Measurements from ENCODE around the gene PRKG1. TPM values are rescaled to one million over a fixed set of nuclear protein-coding genes. Genes with fewer than 3 reads are reported as not detected.

PRKG1 gene
- total RNA-seq, 2 donors from 2014 or later, result 145 to 381 TPM

- Histone ChIP-seq H3K4me3 (peak within 1 kb of the TSS; percentile 79), H3K36me3 (no peaks in the 10 kb centered on the region), H3K9me3 (no peaks in the 10 kb centered on the region), H3K27ac (peak within 1 kb of the TSS; percentile 78 to 96), H3K4me1 (ENCODE audit: control insufficient read depth in 1 of 2, low read depth in 2 of 2) (peaks cover 35 to 63% of the 10 kb centered on the region in 2 donors), H3K27me3 (replicated peaks; ENCODE audit: insufficient read depth) (no peaks in the 10 kb centered on the region)
- peak; percentile 68 for DNase-seq (ENCODE audit: low spot score)
- peak; percentile 78 for ATAC-seq (ENCODE audit: insufficient number of reproducible peaks, low FRiP score, low read depth)
- no peak for TF ChIP-seq CTCF (IDR thresholded peaks at IDR 0.05)
These were observed 625.4 kb downstream of the PRKG1 start, which contains the start of gene CSTF2T for GRCh38 chr10:51699475-51700227. CSTF2T (minus strand) TSS chr10:51699595; CDS start chr10:51699549, 46 bp downstream.

DNA sequence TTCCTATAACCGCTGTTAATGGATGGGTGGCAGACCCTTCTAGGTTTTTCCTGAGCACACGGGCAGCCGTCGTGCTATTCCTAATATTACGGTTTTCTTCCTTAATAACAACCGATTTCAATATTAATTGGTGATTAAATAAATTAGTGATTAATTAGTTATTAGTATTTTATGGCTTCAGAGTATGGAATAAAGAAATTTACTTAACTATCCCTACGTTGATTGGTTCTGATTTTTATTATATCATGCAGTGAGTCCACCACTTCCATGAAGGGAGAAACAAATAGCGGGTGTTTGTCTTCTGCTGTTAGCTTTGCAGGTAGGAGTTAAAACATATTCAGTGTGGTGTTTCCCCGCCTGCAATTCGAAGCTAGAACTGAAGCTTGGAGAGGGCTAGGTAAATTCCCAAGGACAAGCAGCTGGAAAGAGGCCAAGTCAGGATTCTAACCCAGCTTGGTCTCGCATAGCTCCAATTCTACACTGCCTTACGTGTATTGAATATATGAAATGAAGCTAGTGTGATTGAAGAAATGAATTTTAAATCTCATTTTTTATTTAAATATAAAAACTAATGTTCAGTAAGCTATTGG, 626.0 kb downstream of the PRKG1 start:
- DNase-seq (ENCODE audit: low spot score) (no peak), ATAC-seq (ENCODE audit: insufficient number of reproducible peaks, low FRiP score, low read depth) (peak; percentile 16)
- Histone ChIP-seq H3K36me3 (no peaks in the 10 kb centered on the region), H3K4me3 (peak overlapping the region; percentile 79), H3K27ac (peak overlapping the region; percentile 78 to 96), H3K27me3 (replicated peaks; ENCODE audit: insufficient read depth) (no peaks in the 10 kb centered on the region), H3K9me3 (no peaks in the 10 kb centered on the region), H3K4me1 (ENCODE audit: control insufficient read depth in 1 of 2, low read depth in 2 of 2) (peaks cover 33 to 61% of the 10 kb centered on the region in 2 donors)
- no peak for TF ChIP-seq CTCF (IDR thresholded peaks at IDR 0.05)

DNA sequence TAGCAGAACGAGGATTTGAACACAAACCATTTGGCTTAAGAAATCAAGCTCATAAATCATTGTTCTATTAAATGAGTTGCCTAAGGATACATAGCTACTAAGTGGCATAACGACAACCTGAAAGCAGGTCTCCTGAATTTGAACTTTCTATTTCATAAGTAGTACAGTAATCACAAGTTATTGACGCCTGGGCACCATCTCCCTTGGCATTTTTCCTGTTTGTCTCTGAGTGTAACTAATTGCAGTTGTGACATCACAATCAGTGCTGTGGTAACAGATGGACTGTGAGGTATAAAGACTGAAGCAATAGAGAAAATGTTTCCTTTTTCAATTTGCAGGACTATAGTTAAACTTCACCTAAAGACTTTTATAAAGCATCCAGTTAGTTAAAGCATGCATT, 631.5 kb downstream of the PRKG1 start:
- no peaks in the 10 kb centered on the region for H3K9me3 ChIP-seq
- peak overlapping the region; percentile 78 to 82 for H3K27ac ChIP-seq
- ATAC-seq (ENCODE audit: insufficient number of reproducible peaks, low FRiP score, low read depth) (no peak), DNase-seq (ENCODE audit: low spot score) (no peak)
- H3K4me3 ChIP-seq, result no peak overlapping the region
- TF ChIP-seq CTCF (IDR thresholded peaks at IDR 0.05), result no peak
- H3K4me1 ChIP-seq (ENCODE audit: control insufficient read depth in 1 of 2, low read depth in 2 of 2), result peaks cover 33 to 72% of the 10 kb centered on the region in 2 donors
- no peaks in the 10 kb centered on the region for H3K36me3 ChIP-seq
- H3K27me3 ChIP-seq (replicated peaks; ENCODE audit: insufficient read depth), result no peaks in the 10 kb centered on the region

DNA sequence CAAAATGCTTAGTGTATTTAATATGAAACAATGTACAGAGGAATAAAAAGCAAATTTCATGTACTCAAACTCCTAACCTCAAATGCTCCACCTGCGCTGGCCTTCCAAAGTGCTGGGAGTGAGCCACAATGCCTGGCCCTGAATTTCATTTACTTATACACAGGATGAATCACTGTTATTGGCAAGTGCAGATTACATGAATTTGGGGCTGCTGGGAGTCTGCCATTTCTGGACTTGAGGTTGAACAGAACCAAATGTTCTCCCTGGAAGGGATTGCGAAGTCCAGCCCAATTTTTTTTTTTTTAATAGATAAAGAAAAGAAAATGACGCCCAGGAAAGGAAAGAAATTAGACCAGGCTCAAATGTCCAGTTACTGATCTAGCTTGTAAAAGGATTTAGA, 631.9 kb downstream of the PRKG1 start:
- peak overlapping the region; percentile 78 to 82 for H3K27ac ChIP-seq
- TF ChIP-seq CTCF (IDR thresholded peaks at IDR 0.05), result no peak
- no peaks in the 10 kb centered on the region for H3K36me3 ChIP-seq
- H3K4me1 ChIP-seq (ENCODE audit: control insufficient read depth in 1 of 2, low read depth in 2 of 2), result peaks cover 33 to 76% of the 10 kb centered on the region in 2 donors
- H3K27me3 ChIP-seq (replicated peaks; ENCODE audit: insufficient read depth), result no peaks in the 10 kb centered on the region
- DNase-seq (ENCODE audit: low spot score), result peak; percentile 81
- ATAC-seq (ENCODE audit: insufficient number of reproducible peaks, low FRiP score, low read depth), result peak; percentile 70
- H3K9me3 ChIP-seq, result no peaks in the 10 kb centered on the region
- no peak overlapping the region for H3K4me3 ChIP-seq

GRCh38 chr10:51707392-51707791, 633.1 kb downstream of the PRKG1 start:
- Histone ChIP-seq H3K4me1 (ENCODE audit: control insufficient read depth in 1 of 2, low read depth in 2 of 2) (peaks cover 33 to 79% of the 10 kb centered on the region in 2 donors), H3K27me3 (replicated peaks; ENCODE audit: insufficient read depth) (no peaks in the 10 kb centered on the region), H3K36me3 (no peaks in the 10 kb centered on the region), H3K4me3 (no peak overlapping the region), H3K9me3 (no peaks in the 10 kb centered on the region), H3K27ac (peak overlapping the region; percentile 78 to 82)
- ATAC-seq (ENCODE audit: insufficient number of reproducible peaks, low FRiP score, low read depth), result peak; percentile 54
- no peak for TF ChIP-seq CTCF (IDR thresholded peaks at IDR 0.05)
- no peak for DNase-seq (ENCODE audit: low spot score)

Data from thoracic aorta (tissue), 2 donors.